GM18873 (cell line): ENCODE results near the gene CAMSAP2.

ENCODE experiments used
- ATAC-seq: cut with Tn5 transposase; IDR thresholded peaks from one replicate; pipeline ENCODE4 v1.9.1; 2021; ENCODE audit warnings: mild to moderate bottlenecking, moderate library complexity, moderate number of reproducible peaks; ENCODE audit not compliant: unreplicated experiment, low FRiP score

CAMSAP2 gene

DNA sequence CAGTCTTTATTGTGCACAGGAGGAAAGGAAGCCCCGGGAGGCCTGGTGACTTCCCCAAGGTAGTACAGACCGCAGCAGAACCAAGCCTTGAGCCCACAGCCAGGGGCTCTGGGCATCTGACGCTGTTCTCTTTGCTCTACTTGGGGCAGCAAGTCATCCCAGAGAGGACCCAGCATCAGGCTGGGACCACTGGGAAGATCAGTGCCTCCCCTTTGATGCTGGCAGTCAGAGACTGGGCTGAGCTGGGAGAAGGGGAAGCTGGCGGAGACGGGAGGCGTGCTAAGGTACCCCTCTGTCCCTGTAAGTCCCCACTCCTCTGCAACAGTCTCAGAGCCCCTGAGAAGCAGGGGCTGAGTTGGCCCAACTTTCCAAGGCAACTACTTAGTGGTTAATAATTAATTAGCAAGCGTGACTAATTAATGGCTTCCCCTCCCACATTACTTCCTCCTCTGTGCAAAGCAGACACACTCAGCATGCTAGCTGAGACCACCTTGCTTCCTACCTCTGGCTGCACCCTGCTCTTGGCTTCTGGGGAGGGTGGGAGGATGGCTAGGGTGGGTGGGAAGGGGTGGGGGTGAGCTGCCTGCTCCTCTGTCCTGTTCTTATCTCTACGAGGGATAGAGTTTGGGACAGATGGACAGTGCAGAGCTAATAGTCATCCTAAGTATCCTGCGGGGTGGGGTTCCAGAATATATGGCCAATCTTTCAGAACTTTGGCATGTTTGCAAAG is 157.3 kb downstream of the CAMSAP2 start:
- ATAC-seq, result no peak

DNA sequence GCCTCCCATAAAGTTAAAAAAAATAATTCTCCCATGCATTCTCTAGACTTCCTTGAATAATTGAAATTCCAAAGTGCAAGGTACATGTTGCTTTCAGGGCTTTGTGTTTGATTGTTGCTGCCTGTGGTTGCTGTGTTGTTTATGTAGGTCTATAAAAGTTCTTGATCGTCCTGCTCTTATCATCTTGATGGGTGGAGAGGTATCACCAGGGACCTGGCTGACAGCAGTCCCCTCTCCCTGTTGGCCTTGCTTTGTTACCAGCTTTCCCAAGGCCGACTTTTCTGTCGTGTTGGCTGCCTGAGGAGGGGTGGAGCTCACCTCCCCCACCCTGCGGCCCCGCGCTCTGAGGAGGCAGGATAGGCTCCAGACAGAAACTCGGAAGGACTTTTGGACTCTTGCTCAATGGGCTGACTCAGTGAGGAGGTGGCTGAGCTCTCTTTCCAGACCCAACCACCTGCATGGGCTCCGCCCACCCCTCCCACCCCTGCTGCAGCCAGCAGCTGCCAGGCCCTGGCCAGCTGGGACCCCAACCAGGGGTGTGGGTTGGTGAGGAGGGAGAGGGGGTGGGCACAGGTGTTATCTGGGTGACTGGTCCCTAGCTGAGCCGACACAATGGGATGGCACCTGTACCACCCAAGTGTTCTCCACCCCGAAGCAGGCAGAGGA is 158.0 kb downstream of the CAMSAP2 start:
- no peak for ATAC-seq

DNA sequence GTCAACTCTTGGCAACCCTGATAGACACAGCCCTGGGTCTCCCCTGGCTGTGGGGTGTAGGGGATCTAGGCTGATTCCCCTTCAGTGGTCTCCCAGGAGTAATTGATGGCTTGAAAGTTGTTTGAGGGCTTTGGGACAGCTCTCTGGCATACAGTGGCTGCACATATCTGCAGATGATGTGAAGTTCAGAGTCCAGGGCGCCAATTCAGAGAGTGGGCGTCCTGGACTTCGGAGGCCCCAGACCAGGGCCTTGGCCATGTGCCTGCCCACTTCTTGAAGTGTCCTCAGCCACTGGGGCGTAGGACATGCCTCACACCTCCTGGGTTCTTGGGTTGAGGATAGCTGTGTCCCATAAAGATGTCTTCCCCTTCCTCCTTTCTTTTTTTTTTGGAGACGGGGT is 158.6 kb downstream of the CAMSAP2 start:
- ATAC-seq, result no peak

DNA sequence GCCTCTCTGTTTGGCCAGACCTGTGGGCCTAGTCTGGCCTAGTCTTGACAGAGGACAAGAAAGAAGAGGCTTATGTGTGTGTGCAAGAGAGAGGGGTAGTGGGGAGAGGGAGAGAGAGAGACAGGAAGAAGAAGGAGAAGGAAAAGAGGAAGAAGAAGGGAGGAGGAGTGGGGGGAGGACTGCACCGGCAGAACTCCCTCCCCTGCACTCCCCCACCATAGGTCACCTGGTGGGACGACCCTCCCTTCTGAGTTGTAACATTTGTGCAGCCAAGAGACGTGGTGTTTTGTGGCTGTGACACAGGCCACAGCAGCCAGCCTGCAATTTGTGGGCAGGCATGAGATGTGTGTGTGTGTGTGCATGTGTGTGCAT is 160.3 kb downstream of the CAMSAP2 start:
- no peak for ATAC-seq

DNA sequence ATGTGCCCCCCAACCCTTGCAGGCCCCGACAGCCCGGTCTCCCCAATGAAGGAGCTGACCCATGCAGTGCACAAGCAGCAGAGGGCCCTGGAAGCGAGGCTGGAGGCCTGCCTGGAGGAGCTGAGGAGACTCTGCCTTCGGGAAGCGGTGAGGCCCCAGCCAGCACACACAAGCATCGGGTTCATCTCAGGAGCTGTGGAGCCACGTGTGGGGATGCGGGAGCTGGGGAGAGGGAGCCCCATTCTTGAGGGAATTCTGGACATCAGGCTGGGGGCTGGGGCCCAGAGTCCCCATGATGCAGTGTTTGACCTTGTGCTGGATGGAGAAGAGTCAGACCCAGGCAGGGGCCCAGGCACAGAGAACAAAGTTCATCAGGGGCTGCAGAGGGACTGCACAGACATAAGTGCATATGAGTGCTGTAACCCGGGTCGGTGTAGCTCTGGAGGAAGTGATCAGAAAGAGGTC is 160.8 kb downstream of the CAMSAP2 start:
- ATAC-seq, result no peak

DNA sequence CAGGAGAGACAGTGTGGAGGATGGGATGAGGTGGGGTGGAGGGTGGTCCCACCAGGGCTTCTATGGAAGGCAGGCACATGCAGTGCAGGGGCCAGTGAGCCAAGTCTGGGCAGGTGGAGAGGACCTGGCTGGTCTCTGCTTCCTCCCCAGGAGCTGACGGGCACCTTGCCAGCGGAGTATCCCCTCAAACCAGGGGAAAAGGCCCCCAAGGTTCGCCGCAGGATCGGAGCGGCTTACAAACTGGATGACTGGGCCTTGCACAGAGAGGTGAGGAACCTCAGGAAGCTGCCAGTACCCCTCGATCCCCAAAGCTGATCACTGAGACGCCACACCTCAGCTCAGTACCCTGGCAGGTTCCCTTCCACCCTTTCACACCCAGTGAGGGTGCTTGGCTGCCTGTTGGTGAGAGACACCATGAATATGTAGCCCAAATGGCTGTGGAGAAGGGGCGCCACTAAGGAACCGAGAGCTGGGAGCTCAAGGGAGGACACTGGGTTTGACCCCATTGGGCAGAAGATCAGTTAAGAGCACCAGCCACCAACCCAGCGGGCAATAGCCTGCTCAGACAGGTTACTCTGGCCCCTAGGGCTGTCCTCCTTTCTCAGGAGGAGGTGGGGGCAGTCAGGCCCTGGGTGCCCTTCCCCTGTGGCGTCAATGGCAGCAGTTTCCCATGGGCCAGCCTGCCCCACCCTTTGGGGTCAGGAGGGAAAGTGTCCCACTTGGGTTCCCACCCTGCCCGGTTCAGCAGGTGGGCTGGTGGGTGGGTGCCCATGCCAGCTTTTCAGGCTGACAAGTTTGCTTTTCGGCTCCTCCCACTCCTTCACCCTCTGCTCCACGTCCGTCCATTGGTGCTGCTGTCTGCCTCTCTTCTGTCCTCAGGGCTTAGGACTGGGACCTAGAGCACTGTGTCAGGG is 161.5 kb downstream of the CAMSAP2 start:
- ATAC-seq, result no peak

DNA sequence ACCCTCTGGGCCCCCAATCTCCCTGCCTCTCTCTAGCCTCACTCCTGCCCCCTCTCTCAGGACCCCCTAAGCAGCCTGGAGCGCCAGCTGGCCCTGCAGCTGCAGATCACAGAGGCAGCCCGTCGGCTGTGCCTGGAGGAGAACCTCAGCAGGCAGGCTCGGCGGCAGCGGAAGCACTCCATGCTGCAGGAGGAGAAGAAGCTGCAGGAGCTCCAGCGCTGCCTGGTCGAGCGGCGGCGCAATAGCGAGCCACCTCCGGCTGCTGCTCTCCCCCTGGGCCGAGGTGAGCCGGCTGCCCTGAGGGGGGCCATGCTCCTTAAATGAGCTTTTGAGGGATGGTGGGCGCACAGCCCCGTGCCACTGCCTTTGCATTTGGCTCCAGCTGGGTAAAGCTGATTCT is 162.2 kb downstream of the CAMSAP2 start:
- ATAC-seq, result no peak

DNA sequence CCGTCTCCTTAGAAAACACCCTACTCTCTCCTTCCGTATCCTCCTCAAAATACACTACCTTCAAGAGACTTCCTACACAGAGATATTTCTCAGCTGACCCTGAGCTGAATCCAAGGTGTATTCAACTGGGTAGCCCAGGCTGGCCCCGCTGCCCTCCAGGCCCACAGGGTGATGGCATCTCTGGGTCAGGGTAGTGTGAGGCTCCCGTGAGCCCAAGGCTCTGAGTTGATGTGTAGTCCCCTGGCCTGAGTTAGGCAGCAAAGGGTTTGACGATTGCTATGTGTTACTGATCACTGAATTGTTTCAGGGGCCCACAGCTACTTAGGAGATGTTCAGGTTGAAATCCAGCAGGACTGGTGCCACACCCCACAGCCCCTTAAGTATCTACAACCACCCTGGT is 162.7 kb downstream of the CAMSAP2 start:
- no peak for ATAC-seq

DNA sequence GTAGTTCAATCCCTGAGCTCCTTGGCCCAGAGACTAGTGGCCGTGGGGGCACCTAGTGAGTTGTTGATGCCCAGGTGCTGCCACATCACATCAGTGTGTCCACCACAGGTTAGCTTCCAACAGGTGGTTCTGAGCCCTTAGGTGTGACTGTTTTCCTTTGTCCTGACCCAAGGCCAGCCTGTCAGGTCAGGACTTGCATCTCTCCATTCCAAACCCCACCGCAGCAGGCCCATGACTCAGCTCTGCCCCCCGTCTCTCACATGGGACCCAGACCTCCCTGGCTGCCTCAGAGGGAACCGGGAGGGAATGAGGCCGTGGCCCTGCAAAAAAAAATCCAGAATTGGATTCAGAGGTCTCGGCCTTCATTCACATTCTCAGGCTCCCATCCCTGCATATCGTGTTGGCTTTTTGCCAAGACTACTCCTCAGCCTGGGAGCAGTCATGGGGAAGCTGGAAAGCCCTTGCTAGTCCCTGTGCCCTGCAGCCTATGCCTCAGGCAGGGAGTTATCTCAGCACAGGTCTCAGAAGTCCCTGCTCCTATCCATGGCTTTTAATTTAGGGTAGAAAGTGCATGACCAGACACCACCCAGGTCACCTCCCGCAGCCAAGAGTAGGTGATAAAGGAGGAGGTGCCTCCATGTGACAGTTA is 163.2 kb downstream of the CAMSAP2 start:
- no peak for ATAC-seq

DNA sequence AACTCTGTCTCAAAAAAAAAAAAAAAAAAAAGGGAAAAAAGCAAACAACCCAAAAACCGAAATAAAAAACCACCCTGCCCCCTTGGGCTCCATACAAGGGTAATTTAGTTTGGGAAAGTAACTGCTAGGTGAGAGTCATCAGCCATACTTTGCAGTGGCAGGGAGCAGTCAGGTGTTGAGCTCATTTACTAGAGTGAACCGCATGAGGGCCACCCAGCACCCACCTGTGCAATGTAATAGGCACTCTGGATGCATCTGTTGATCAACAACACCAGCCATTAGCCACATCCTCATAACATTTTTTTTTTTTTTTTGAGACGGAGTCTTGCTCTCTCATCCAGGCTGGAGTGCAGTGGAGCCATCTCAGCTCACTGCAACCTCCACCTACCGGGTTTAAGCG is 165.1 kb downstream of the CAMSAP2 start:
- ATAC-seq, result no peak

DNA sequence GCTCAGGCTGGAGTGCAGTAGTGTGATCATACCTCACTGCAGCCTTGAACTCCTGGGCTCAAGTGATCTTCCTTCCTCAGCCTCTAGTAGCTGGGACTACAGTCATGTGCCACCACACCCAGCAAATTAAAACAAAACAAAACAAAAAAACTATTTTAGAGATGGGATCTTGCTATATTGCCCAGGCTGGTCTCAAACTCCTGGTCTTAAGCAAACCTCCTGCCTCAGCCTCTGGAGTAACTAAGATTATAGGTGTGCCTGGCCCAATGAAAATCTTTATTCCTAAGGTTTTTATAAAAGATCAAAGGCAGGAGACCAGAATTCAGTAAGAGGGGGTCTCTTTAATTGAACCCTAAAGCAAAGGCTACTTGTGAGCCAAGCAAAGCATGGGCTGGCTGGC is 166.1 kb downstream of the CAMSAP2 start:
- ATAC-seq, result no peak

DNA sequence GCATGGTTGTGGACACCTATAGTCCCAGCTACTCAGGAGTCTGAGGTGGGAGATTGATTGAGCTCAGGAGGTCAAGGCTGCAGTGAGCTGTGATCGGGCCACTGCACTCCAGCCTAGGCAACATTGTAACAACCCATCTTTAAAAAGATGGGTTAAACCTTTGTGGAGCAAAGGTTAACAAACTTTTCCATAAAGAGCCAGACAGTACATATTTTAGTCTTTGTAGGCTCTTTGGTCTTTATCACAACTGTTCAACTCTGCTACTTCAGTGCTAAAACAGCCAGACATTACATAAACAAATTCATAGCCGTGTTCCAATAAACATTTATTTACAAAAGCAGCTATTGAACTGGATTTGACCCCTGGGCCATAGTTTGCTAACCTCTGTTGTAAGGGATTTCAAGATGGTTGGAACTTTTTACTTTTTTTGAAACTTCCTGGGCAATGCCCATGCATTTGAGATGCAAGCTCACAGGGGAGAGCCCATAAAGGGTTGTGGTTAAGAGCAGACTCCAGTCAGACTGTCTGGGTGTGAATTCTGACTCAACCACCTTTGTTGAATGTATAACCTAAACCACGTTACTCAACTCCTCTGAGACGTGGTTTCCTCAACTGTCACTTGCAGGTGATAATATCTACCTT is 166.8 kb downstream of the CAMSAP2 start:
- peak; percentile 39 for ATAC-seq

DNA sequence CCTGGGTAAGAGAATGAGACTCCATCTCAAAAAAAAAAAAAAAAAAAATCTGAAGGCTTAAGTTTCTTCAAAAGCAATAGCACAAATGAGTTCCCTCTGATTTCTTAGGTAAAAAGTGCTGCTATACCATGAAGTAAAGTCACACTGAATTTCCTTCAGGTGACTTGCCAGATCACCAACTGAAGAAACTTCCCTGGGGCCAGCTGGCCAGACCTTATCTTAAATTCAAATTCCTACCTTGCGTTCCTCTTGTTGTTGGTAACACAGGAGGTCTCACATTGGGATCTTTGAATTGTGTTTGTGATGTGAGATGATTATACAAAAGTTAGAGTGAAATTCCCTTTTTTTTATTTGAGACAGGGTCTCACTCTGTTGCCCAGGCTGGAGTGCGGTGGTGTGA is 167.8 kb downstream of the CAMSAP2 start:
- ATAC-seq, result no peak

DNA sequence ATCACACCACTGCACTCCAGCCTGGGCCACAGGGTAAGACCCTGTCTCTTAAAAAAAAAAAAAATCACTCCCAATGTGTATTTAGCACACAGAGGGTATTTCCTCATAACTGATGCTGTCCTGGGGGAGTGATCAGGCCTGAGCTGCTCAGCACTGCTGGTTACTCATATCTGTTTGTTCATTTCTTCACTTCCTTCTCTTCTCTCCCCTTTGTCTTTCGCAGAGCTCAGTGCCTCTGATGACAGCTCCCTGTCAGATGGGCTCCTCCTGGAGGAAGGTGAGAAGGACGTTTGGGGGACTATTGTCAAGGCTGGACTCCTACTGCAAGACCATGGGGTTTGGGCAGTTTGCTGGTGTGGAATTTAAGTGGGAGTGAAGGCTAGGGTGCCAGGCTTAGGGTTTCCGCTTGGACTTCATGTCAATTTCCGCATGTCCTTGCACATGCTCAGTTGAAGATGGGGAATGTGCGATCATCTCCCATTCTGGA is 169.0 kb downstream of the CAMSAP2 start:
- ATAC-seq, result peak; percentile 60

DNA sequence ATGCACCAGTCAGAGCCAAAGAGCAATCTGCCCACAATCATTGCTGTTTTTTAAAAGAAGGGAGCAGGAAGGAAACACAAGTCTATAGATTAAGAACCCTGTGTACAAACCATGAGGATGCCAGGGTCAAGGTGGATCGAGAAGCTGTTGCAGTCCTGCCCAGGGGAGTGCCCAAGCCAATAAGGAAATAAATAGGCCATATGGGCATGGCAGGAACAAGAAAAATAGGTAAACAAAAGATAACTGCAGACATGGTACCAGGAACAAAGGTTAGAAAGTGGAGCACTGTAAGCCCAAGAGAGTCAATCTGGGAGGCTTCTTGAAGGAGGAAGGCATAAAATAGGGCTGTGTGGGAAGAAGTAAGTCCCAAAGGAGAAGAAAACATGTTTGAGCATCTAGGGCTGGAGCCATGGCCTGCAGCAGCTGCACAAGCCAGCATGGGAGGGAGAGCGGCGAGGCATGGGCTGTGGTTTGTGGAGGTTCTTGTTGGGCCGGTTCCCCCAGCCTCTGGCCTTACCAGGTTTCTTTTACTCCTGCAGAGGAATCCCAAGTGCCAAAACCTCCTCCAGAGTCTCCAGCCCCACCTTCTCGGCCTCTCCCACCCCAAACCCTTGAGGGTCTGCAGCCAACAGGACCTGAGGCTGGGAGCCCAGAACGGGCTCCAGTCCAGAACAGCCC is 169.6 kb downstream of the CAMSAP2 start:
- ATAC-seq, result no peak

DNA sequence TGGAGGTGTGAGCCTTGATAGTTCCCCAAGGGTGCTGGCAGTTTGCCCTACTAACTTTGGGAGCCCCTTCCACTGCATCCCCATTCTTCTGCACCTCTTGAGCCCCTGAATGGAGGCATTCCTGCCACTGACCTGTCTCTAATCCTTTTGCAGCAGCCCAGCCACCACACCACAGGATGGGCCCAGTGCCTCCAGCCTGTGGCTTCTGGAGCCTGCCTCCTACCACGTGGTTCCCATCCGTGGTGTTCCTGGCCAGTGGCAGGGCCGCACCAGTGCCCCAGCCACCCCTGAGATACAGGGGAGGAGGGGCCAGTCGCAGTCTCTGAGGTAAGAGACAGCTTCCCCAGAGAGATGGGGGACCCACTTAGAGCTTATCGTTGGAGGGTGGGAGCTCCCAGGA is 170.4 kb downstream of the CAMSAP2 start:
- no peak for ATAC-seq

DNA sequence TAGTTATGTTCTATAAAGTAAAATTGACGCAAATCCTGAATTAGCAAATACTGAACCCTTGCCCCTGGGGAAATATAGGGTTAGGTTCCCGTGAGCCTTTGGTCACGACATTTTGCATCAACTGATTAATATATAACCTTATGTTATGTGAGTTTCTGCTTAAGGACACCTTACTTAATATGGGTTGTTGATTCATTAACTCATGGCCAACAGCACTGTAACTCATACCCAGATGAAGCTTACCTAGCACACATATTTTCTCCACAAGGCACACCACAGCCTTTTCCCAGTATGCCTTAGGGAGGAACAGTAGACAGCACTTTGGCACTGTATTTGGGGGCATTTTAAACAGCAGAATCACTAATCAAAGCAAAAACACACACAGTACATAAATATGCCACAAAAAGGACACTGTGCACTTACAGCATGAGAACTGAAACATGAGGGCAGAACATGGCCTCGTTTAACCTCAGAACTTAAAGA is 171.1 kb downstream of the CAMSAP2 start:
- peak; percentile 41 for ATAC-seq
